Measurements from ENCODE around the gene OSBPL3.

Gene OSBPL3

GRCh38 chr7:24752073-24752800 lies 227.7 kb downstream of the OSBPL3 start:
- Mint-ChIP-seq H3K4me1 (peaks cover 16% of the 10 kb centered on the region), H3K27ac (no peak overlapping the region), H3K36me3 (ENCODE audit: low read depth) (peaks cover 5% of the 10 kb centered on the region), H3K4me3 (no peak overlapping the region), H3K9me3 (no peaks in the 10 kb centered on the region), H3K27me3 (ENCODE audit: low read depth, poor library complexity) (peaks cover 19% of the 10 kb centered on the region)
- TF ChIP-seq CTCF (IDR thresholded peaks at IDR 0.05), result no peak
- no peak for DNase-seq

GRCh38 chr7:24751484-24751883 lies 228.5 kb downstream of the OSBPL3 start:
- no peak overlapping the region for H3K27ac Mint-ChIP-seq
- no peak for TF ChIP-seq CTCF (IDR thresholded peaks at IDR 0.05)
- H3K36me3 Mint-ChIP-seq (ENCODE audit: low read depth), result peaks cover 9% of the 10 kb centered on the region
- H3K27me3 Mint-ChIP-seq (ENCODE audit: low read depth, poor library complexity), result peaks cover 14% of the 10 kb centered on the region
- peaks cover 14% of the 10 kb centered on the region for H3K4me1 Mint-ChIP-seq
- DNase-seq, result no peak
- no peaks in the 10 kb centered on the region for H3K9me3 Mint-ChIP-seq
- H3K4me3 Mint-ChIP-seq, result no peak overlapping the region

GRCh38 chr7:24750441-24751055 lies 229.4 kb downstream of the OSBPL3 start:
- no peak for DNase-seq
- Mint-ChIP-seq H3K9me3 (no peaks in the 10 kb centered on the region), H3K27me3 (ENCODE audit: low read depth, poor library complexity) (peaks cover 7% of the 10 kb centered on the region), H3K27ac (no peak overlapping the region), H3K4me1 (peaks cover 6% of the 10 kb centered on the region), H3K36me3 (ENCODE audit: low read depth) (peaks cover 9% of the 10 kb centered on the region), H3K4me3 (no peak overlapping the region)
- TF ChIP-seq CTCF (IDR thresholded peaks at IDR 0.05), result no peak

- H3K9me3 Mint-ChIP-seq, result no peaks in the 10 kb centered on the region
Observed at GRCh38 chr7:24748521-24748920, 231.5 kb downstream of the OSBPL3 start.

More at GRCh38 chr7:24748521-24748920, 231.5 kb downstream of the OSBPL3 start:
- Mint-ChIP-seq H3K4me3 (no peak overlapping the region), H3K4me1 (no peaks in the 10 kb centered on the region), H3K27me3 (ENCODE audit: low read depth, poor library complexity) (no peaks in the 10 kb centered on the region), H3K36me3 (ENCODE audit: low read depth) (peaks cover 14% of the 10 kb centered on the region), H3K27ac (no peak overlapping the region)
- DNase-seq, result no peak
- TF ChIP-seq CTCF (IDR thresholded peaks at IDR 0.05), result no peak
